NCI-H82 (cell line): Measurements from ENCODE around the gene SMPD3.

Experiments used
- DNase-seq: peaks from one replicate; lab custom pipeline; 2025; lab: John Stamatoyannopoulos, UW

The SMPD3 gene

GRCh38 chr16:68380676-68381362 lies 67.5 kb downstream of the SMPD3 start:
- DNase-seq = no peak

GRCh38 chr16:68380348-68380670 lies 68.0 kb downstream of the SMPD3 start:
- no peak for DNase-seq

- no peak for DNase-seq
These were observed 68.6 kb downstream of the SMPD3 start for GRCh38 chr16:68379472-68380347.

GRCh38 chr16:68378436-68379415 lies 69.6 kb downstream of the SMPD3 start:
- no peak for DNase-seq

GRCh38 chr16:68377667-68378393 lies 70.5 kb downstream of the SMPD3 start:
- DNase-seq = peak; percentile 70

GRCh38 chr16:68377221-68377620 lies 71.1 kb downstream of the SMPD3 start:
- no peak for DNase-seq

- no peak for DNase-seq
These were observed 71.7 kb downstream of the SMPD3 start for GRCh38 chr16:68376590-68376989.

- DNase-seq = no peak
These were observed 72.3 kb downstream of the SMPD3 start for GRCh38 chr16:68375801-68376536.

- DNase-seq = no peak
These were observed 73.2 kb downstream of the SMPD3 start for GRCh38 chr16:68374961-68375660.

GRCh38 chr16:68374246-68374805 lies 74.0 kb downstream of the SMPD3 start:
- DNase-seq = peak; percentile 12

GRCh38 chr16:68373528-68374245 lies 74.6 kb downstream of the SMPD3 start:
- DNase-seq = no peak

GRCh38 chr16:68372806-68373205 lies 75.5 kb downstream of the SMPD3 start:
- DNase-seq = no peak

- DNase-seq = no peak
These were observed 76.0 kb downstream of the SMPD3 start for GRCh38 chr16:68372381-68372720.

- no peak for DNase-seq
These were observed 76.5 kb downstream of the SMPD3 start for GRCh38 chr16:68371706-68372380.

- no peak for DNase-seq
These were observed 77.0 kb downstream of the SMPD3 start for GRCh38 chr16:68371276-68371651.

GRCh38 chr16:68370581-68371275 lies 77.6 kb downstream of the SMPD3 start:
- no peak for DNase-seq

- DNase-seq = no peak
These were observed 78.4 kb downstream of the SMPD3 start for GRCh38 chr16:68369697-68370580.
